Osteocyte (in vitro differentiated cells): ENCODE results near the gene CRHR1. TPM values are rescaled to one million over a fixed set of nuclear protein-coding genes. Genes with fewer than 3 reads are reported as not detected.

Source experiments
- DNase-seq: peaks from one replicate; pipeline ENCODE4 v3.0.0; 2021; ENCODE audit warnings: mixed read lengths; ENCODE audit not compliant: unreplicated experiment; ENCODE audit errors: extremely low spot score
- H3K27ac Mint-ChIP-seq: one replicate; pipeline ENCODE4 v1.8.0; 2021; ENCODE audit warnings: mild to moderate bottlenecking, mixed read lengths; ENCODE audit not compliant: unreplicated experiment
- H3K27me3 Mint-ChIP-seq: one replicate; pipeline ENCODE4 v1.8.0; 2021; ENCODE audit warnings: mixed read lengths; ENCODE audit not compliant: unreplicated experiment
- H3K36me3 Mint-ChIP-seq: one replicate; pipeline ENCODE4 v1.8.0; 2021; ENCODE audit warnings: mixed read lengths; ENCODE audit not compliant: unreplicated experiment
- H3K4me1 Mint-ChIP-seq: one replicate; pipeline ENCODE4 v1.8.0; 2021; ENCODE audit warnings: mixed read lengths; ENCODE audit not compliant: unreplicated experiment
- H3K4me3 Mint-ChIP-seq: one replicate; pipeline ENCODE4 v1.8.0; 2021; ENCODE audit warnings: mild to moderate bottlenecking, moderate library complexity, mixed read lengths; ENCODE audit not compliant: unreplicated experiment
- H3K9me3 Mint-ChIP-seq: one replicate; pipeline ENCODE4 v1.8.0; 2021; ENCODE audit warnings: mixed read lengths; ENCODE audit not compliant: unreplicated experiment
- total RNA-seq: library from RNA; stranded (reverse); gene quantifications from 2 replicates; pipeline ENCODE4 v1.2.1, GENCODE V29; 2021
- TF ChIP-seq, protein P1 (sequence below): fragments of 200-600 bp; sonication (generic); IDR thresholded peaks from 2 replicates; pipeline ENCODE4 v1.5.0; 2021; ENCODE audit warnings: antibody characterized with exemption, mild to moderate bottlenecking, moderate library complexity

The CRHR1 gene
- total RNA-seq, 1 donor from 2014 or later = not detected

GRCh38 chr17:45839442-45839841, 55.3 kb downstream of the CRHR1 start:
- Mint-ChIP-seq H3K4me3 (no peak overlapping the region), H3K9me3 (no peaks in the 10 kb centered on the region), H3K27me3 (peaks cover 35% of the 10 kb centered on the region), H3K27ac (no peak overlapping the region), H3K36me3 (no peaks in the 10 kb centered on the region), H3K4me1 (no peaks in the 10 kb centered on the region)
- no peak for DNase-seq
- TF ChIP-seq, protein P1, sequence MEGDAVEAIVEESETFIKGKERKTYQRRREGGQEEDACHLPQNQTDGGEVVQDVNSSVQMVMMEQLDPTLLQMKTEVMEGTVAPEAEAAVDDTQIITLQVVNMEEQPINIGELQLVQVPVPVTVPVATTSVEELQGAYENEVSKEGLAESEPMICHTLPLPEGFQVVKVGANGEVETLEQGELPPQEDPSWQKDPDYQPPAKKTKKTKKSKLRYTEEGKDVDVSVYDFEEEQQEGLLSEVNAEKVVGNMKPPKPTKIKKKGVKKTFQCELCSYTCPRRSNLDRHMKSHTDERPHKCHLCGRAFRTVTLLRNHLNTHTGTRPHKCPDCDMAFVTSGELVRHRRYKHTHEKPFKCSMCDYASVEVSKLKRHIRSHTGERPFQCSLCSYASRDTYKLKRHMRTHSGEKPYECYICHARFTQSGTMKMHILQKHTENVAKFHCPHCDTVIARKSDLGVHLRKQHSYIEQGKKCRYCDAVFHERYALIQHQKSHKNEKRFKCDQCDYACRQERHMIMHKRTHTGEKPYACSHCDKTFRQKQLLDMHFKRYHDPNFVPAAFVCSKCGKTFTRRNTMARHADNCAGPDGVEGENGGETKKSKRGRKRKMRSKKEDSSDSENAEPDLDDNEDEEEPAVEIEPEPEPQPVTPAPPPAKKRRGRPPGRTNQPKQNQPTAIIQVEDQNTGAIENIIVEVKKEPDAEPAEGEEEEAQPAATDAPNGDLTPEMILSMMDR = no peak

DNA sequence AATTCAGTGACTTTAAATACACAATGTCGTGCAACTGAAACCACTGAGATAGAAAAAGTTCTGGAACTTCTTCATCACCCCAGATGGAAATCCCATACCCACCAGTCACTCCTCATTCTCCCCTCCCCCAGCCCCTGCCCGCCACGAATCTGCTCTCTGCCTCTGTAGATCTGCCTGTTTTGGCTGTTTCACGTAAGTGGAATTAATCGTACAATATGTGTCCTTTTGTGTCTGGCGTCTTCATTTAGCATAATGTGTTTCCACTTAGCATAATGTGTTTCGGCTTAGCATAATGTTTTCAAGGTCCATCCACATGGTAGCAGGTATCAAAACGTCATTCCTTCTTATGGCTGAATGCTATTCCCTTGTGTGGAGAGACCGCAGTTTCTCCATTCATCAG, 57.1 kb downstream of the CRHR1 start:
- Mint-ChIP-seq H3K9me3 (no peaks in the 10 kb centered on the region), H3K27me3 (peaks cover 26% of the 10 kb centered on the region), H3K36me3 (no peaks in the 10 kb centered on the region), H3K4me1 (no peaks in the 10 kb centered on the region), H3K4me3 (no peak overlapping the region), H3K27ac (no peak overlapping the region)
- TF ChIP-seq, protein P1 = no peak
- DNase-seq = no peak

DNA sequence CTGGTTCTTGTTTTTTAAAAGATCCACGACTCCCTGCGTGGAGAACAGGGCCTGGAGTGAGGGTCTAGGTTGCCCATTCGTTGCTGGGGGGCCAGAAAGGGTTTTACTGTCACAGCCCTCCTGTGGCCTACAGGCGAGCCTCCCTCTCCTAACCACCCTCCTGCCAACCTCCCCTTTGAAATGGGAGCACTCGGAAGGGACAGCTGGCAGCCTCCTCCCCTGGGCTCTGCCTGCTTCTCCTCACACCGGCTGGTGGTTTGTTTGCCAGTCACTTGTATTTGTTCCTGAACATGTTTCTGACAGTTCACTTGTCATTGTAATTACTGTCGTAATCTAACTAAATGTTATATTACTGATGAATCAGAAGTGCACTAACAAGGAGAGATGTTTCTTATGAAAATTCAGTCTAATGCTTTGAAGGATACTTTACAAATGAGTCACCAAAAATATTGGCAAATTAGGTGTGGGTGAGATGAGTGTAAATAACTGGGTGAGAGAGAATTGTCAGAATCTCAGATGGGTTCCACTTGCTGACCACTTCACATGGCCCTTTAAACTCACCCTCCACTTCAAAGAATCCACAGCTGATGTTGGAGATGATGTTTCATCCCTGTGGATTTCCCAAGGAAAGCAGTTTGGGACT, 57.9 kb downstream of the CRHR1 start:
- Mint-ChIP-seq H3K9me3 (no peaks in the 10 kb centered on the region), H3K36me3 (no peaks in the 10 kb centered on the region), H3K27me3 (peaks cover 21% of the 10 kb centered on the region), H3K27ac (no peak overlapping the region), H3K4me1 (no peaks in the 10 kb centered on the region), H3K4me3 (no peak overlapping the region)
- no peak for DNase-seq
- TF ChIP-seq, protein P1 = no peak

GRCh38 chr17:45843722-45844121, 59.6 kb downstream of the CRHR1 start:
- no peaks in the 10 kb centered on the region for H3K4me1 Mint-ChIP-seq

GRCh38 chr17:45844695-45845375, 60.7 kb downstream of the CRHR1 start, which contains the start of gene SPPL2C:
SPPL2C (plus strand) TSS chr17:45844881; CDS start chr17:45844907, 26 bp downstream.
- TF ChIP-seq, protein P1 = no peak
- Mint-ChIP-seq H3K36me3 (no peaks in the 10 kb centered on the region), H3K27ac (no peak within 1 kb of the TSS), H3K4me3 (no peak within 1 kb of the TSS), H3K4me1 (no peaks in the 10 kb centered on the region), H3K9me3 (no peaks in the 10 kb centered on the region), H3K27me3 (peaks cover 12% of the 10 kb centered on the region)
- DNase-seq = no peak

More at GRCh38 chr17:45843722-45844121, 59.6 kb downstream of the CRHR1 start:
- DNase-seq = no peak
- Mint-ChIP-seq H3K36me3 (no peaks in the 10 kb centered on the region), H3K9me3 (no peaks in the 10 kb centered on the region), H3K27ac (no peak overlapping the region), H3K4me3 (no peak overlapping the region), H3K27me3 (peaks cover 21% of the 10 kb centered on the region)
- TF ChIP-seq, protein P1 = no peak
